Ascending aorta (tissue), 2 donors: ENCODE data around the gene SEC24D. TPM values are rescaled to one million over a fixed set of nuclear protein-coding genes. Genes with fewer than 3 reads are reported as not detected.
A peak's percentile ranks its signal among the peaks of the same experiment; 100 is the strongest.

Experiments
- DNase-seq, 2 donors: peaks; one replicate each; pipeline ENCODE4 v3.0.0-alpha.2; 2019; ENCODE audit warnings: low spot score in 2 of 2
- H3K27ac ChIP-seq, 2 donors: fragments of 200-600 bp; sonication (generic); one replicate each; pipeline ENCODE4 v1.5.1; 2016 to 2017; ENCODE audit warnings: mild to moderate bottlenecking in 1 of 2
- H3K27me3 ChIP-seq: fragments of 200-600 bp; sonication (generic); one replicate; pipeline ENCODE4 v1.5.1; 2017
- H3K36me3 ChIP-seq, 2 donors: fragments of 200-600 bp; sonication (generic); one replicate each; pipeline ENCODE4 v1.5.1; 2016
- H3K4me1 ChIP-seq, 2 donors: fragments of 200-600 bp; sonication (generic); one replicate each; pipeline ENCODE4 v1.5.1; 2016 to 2017; ENCODE audit warnings: mild to moderate bottlenecking in 1 of 2
- H3K4me3 ChIP-seq, 2 donors: fragments of 200-600 bp; sonication (generic); one replicate each; pipeline ENCODE4 v1.5.1; 2016 to 2017; ENCODE audit warnings: mild to moderate bottlenecking in 1 of 2
- H3K9me3 ChIP-seq, 2 donors: fragments of 200-600 bp; sonication (generic); one replicate each; pipeline ENCODE4 v1.5.1; 2016
- intact Hi-C: fragments of 100-400 bp; cut with DNase I; formaldehyde crosslinking; loops from one replicate; pipeline ENCODE4 v1.15.1; 2023
- total RNA-seq: library from RNA; depleted of rRNA; stranded (reverse); fragments of >200 nt; gene quantifications from one replicate; pipeline ENCODE4 v1.1.0, GENCODE V29; 2016
- TF ChIP-seq, protein P1 (sequence below), 3 experiments: fragments of 200-600 bp in 2 of 3; fragments of 450-650 bp in 1 of 3; sonication (generic) in 2 of 3; IDR thresholded peaks; one replicate each; pipeline ENCODE4 v1.5.1; 2016 to 2019; ENCODE audit warnings: antibody characterized with exemption in 3 of 3, mild to moderate bottlenecking in 1 of 3, moderate library complexity in 1 of 3

Gene SEC24D, protein sequence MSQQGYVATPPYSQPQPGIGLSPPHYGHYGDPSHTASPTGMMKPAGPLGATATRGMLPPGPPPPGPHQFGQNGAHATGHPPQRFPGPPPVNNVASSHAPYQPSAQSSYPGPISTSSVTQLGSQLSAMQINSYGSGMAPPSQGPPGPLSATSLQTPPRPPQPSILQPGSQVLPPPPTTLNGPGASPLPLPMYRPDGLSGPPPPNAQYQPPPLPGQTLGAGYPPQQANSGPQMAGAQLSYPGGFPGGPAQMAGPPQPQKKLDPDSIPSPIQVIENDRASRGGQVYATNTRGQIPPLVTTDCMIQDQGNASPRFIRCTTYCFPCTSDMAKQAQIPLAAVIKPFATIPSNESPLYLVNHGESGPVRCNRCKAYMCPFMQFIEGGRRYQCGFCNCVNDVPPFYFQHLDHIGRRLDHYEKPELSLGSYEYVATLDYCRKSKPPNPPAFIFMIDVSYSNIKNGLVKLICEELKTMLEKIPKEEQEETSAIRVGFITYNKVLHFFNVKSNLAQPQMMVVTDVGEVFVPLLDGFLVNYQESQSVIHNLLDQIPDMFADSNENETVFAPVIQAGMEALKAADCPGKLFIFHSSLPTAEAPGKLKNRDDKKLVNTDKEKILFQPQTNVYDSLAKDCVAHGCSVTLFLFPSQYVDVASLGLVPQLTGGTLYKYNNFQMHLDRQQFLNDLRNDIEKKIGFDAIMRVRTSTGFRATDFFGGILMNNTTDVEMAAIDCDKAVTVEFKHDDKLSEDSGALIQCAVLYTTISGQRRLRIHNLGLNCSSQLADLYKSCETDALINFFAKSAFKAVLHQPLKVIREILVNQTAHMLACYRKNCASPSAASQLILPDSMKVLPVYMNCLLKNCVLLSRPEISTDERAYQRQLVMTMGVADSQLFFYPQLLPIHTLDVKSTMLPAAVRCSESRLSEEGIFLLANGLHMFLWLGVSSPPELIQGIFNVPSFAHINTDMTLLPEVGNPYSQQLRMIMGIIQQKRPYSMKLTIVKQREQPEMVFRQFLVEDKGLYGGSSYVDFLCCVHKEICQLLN
- total RNA-seq = 108 TPM

DNA sequence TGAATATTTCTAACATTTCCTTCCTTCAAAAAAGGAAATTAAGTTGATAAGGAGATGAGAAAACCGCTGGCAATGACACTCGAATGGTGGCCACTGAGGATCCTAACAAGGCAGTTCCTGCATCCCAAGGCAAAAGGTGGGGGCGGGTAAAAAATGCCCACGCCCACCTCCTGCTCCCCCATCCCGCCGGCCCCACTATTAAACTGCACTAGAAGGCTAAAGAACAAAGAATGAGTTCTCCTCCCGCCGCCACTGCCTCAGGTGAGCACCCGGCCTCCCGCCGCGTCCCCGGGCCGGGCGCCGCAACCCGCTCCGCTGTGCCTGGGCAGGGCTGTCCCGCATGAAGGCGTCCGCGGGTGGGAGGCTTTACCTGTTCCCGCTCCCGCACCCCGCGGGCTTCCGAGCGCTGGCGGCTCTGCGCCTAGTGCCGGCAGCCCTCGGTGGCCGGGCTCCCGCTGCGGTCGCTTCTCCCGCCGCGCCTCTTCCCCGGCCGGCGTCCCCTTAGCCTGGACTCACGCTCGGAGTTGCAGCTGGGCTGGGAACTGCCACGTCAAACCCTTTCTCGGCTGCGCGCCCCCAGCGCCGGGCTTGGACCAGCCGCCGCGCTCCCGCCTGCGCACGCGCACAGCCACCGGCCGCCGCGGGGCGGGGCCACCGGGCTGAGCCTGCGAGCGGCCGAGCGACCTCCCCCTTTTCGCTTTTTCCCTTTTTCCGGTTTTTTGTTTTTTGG lies at the start of gene SEC24D:
Gene SEC24D, minus strand, starts transcription at position 556 of the 730 bp plus-strand sequence. CDS start 2,430 bp downstream, outside the sequence.
- peak within 1 kb of the TSS; percentile 97 to 98 for H3K4me3 ChIP-seq
- intact Hi-C loops = loop anchor here (1.0 to 5.0 kb wide), 4 partner anchors 31 to 133 kb away; no protein-coding TSS in a partner anchor
- H3K4me1 ChIP-seq = peaks cover 0 to 27% of the 10 kb centered on the region in 2 donors
- peak in 1 of 2 donors; percentile 94 for DNase-seq
- H3K9me3 ChIP-seq = no peaks in the 10 kb centered on the region
- peaks cover 17 to 23% of the 10 kb centered on the region in 2 donors for H3K36me3 ChIP-seq
- H3K27ac ChIP-seq = peak within 1 kb of the TSS; percentile 99
- TF ChIP-seq, protein P1, sequence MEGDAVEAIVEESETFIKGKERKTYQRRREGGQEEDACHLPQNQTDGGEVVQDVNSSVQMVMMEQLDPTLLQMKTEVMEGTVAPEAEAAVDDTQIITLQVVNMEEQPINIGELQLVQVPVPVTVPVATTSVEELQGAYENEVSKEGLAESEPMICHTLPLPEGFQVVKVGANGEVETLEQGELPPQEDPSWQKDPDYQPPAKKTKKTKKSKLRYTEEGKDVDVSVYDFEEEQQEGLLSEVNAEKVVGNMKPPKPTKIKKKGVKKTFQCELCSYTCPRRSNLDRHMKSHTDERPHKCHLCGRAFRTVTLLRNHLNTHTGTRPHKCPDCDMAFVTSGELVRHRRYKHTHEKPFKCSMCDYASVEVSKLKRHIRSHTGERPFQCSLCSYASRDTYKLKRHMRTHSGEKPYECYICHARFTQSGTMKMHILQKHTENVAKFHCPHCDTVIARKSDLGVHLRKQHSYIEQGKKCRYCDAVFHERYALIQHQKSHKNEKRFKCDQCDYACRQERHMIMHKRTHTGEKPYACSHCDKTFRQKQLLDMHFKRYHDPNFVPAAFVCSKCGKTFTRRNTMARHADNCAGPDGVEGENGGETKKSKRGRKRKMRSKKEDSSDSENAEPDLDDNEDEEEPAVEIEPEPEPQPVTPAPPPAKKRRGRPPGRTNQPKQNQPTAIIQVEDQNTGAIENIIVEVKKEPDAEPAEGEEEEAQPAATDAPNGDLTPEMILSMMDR (IDR thresholded peaks at IDR 0.05) = peak in 1 of 3 experiments; percentile 18
- no peaks in the 10 kb centered on the region for H3K27me3 ChIP-seq

DNA sequence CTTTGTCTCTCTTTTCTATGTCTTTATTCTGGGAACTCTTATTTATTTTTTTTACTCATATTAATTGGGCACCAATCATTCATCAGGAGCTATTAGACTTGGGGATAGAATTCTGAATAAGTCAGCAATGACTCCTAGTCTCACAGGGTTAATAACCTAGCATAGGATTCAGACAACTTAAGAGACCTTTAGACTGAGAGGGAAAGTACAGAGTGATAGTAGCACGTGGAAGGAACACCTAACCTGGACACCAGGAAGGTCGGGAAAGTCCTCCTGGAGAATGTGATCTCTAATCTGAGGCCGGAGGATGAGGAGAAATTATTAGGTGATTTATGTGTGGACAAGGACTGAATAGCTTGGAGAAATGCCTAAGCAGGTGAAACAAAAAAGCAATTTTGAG lies 48.8 kb upstream of the SEC24D start:
- H3K27ac ChIP-seq = no peak overlapping the region
- TF ChIP-seq, protein P1 (IDR thresholded peaks at IDR 0.05) = no peak
- no peaks in the 10 kb centered on the region for H3K4me1 ChIP-seq
- intact Hi-C loops = no loop called here
- no peak overlapping the region for H3K4me3 ChIP-seq
- no peaks in the 10 kb centered on the region for H3K9me3 ChIP-seq
- H3K36me3 ChIP-seq = no peaks in the 10 kb centered on the region
- H3K27me3 ChIP-seq = no peaks in the 10 kb centered on the region
- no peak for DNase-seq

GRCh38 chr4:118883861-118884260 lies 47.9 kb upstream of the SEC24D start:
- Histone ChIP-seq H3K9me3 (no peaks in the 10 kb centered on the region), H3K27ac (no peak overlapping the region), H3K36me3 (no peaks in the 10 kb centered on the region), H3K27me3 (no peaks in the 10 kb centered on the region), H3K4me1 (no peaks in the 10 kb centered on the region), H3K4me3 (no peak overlapping the region)
- no peak for DNase-seq
- TF ChIP-seq, protein P1 (IDR thresholded peaks at IDR 0.05) = peak in 1 of 3 experiments; percentile 20
- intact Hi-C loops = no loop called here

DNA sequence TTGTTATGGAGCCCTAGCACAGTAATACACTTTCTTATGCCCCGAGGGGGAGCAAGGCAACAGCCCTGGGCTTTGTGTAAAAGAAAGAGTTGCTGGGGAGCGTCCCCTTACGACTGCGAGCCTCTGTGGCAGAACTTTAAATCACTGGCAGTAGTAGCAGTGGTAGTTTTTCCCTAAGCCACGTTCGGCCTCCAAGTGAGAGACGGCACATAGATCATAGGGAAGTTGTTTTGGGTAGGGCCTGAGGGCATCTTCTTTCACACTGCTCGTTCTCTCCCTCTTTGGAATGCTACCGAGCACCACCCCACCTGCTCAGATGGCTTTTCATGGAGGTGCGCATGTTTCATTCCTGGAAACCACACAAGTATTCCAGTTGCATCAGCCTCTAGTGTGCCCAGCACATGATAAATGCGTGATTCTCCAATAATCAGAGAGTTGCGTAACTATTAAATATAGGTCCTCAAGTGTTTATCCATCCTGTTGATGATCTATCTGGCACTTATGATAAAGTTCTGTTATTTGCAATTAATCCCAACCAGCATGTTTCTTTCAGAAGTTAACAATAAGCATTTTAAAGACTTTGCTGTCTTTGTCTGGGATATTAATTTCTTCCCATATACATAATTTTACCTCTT lies 45.7 kb upstream of the SEC24D start:
- no peak overlapping the region for H3K27ac ChIP-seq
- H3K4me1 ChIP-seq = no peaks in the 10 kb centered on the region
- no peaks in the 10 kb centered on the region for H3K27me3 ChIP-seq
- TF ChIP-seq, protein P1 (IDR thresholded peaks at IDR 0.05) = no peak
- H3K36me3 ChIP-seq = no peaks in the 10 kb centered on the region
- DNase-seq = no peak
- no peaks in the 10 kb centered on the region for H3K9me3 ChIP-seq
- intact Hi-C loops = no loop called here
- no peak overlapping the region for H3K4me3 ChIP-seq
